Skeletal muscle cell (primary cell): ENCODE results near the gene NAA11.

Experiments used
- DNase-seq: peaks from one replicate; pipeline ENCODE4 v3.0.0-alpha.2; 2010; ENCODE audit warnings: low read depth
- H3K4me3 ChIP-seq: 2 replicates; pipeline ENCODE4 v1.5.1; 2011; ENCODE audit warnings: low read depth, mild to moderate bottlenecking, control low read depth, low read length, moderate library complexity

Gene NAA11

DNA sequence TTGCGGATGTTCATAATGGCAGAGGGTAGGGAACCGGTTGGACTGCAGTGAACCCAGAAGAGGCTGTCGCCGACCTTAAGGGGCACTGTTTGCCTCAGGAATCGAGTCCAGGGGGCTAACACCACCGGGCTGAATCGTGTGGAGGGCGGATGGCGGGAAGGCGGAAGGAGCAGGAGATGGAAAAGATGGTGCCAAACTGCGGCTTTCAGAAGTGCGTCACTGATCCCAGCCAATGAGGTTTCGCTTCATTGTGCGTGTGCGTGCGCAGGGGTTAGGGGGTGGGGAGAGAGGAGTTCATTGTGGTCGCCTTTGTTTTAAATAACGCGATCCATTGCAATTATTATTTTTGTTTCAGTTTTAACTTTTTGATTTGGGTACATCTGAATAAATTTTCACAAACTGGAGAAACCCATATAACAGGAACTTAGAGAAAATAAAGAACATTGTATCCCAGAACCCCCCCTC lies at the start of gene NAA11:
Gene NAA11, minus strand, starts transcription at position 198 of the 465 bp plus-strand sequence. Its CDS starts 184 bp downstream, at position 14.
- H3K4me3 ChIP-seq: no peak within 1 kb of the TSS
- no peak for DNase-seq

DNA sequence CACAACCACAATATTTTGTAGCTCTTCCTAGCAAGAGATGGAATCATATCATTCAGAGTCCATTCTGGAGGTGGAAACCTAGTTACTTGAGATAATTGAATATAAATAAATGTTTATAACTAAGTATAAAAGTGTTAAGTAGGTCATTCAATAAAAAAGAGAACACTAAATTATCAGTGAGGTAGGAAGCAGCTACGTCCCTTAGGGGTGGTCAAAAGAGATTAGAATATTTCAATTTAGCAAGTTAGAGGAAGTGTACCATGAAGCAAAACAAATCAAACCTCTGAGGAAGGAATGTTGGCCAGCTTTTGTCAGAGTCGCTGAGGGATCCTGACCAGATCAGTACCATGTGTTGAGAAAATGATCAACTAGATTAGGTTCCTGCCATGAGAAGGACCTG lies 44.2 kb upstream of the NAA11 start:
- DNase-seq: no peak
- no peak overlapping the region for H3K4me3 ChIP-seq

DNA sequence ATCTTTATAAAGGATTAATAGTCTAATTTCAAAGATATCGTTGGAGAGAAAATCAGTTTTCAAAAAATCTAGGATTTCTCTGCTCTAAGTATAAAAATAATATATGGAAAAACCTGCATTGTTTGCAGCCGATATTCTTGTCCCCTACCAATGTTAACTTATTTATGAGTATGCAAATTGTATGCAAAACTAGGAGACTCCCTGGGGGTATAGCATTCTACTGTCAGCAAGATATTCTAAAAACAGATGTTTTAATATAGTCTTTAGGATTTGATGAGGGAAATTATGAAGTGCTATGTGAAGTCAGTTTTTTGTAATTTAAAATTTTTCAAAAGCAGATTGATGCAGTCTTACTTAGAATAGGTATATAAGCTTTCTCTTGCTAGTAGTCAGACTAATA lies 41.2 kb upstream of the NAA11 start:
- DNase-seq: no peak
- no peak overlapping the region for H3K4me3 ChIP-seq

DNA sequence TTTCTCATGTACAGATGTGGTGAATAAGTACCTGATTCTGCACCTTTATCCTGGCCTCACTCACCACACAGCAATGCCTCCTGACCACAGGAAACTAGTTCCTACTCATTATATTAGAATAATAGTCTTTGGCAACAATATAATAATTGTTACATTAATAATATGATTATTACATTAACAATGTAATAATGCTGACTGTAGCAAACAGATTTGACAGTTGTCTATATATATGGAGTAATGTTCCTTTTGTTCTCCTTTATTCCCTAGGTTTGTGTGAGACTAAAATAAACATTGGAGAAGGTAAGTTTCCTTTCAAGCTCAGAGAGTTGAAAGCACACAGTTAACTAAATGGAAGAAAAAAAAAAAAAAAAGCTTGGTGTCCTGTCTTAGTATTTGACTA lies 40.6 kb upstream of the NAA11 start:
- DNase-seq: no peak
- no peak overlapping the region for H3K4me3 ChIP-seq

DNA sequence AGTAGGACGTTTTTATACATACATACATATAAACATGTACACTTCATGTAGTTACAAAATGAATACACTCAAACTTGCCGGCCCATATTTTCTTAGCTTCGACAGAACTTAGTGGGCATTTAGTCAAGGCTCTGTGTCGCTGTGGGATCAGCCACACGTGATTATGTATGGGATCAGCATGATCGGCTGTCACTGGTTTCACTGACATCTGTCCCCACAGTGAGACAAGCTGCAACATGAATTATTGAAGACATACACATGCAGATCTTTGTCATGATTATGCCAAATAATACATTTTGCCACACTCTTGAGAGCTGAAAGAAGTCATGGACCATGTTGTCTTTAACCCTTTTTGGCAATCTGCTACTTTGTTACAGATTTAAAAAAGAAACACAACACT lies 38.2 kb upstream of the NAA11 start:
- H3K4me3 ChIP-seq: no peak overlapping the region
- no peak for DNase-seq

DNA sequence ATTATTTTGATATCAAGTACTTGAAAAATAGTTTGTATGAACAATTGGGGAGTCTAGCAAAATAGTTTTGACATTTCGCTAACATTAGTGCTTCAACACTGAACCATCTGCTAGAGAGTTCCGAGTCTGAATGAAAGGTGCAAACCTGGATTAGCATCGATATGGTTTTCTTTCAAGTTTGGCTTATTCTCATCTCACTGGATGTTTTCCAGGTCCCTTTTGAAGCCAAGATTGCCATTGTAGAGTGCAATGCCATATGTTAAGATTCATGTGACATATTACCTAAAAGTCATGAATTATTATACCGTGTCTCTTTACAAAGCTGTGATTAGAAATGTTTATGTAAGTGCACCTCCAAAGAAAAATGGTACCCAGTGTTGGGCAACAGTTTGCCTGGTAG lies 36.8 kb upstream of the NAA11 start:
- H3K4me3 ChIP-seq: no peak overlapping the region

DNA sequence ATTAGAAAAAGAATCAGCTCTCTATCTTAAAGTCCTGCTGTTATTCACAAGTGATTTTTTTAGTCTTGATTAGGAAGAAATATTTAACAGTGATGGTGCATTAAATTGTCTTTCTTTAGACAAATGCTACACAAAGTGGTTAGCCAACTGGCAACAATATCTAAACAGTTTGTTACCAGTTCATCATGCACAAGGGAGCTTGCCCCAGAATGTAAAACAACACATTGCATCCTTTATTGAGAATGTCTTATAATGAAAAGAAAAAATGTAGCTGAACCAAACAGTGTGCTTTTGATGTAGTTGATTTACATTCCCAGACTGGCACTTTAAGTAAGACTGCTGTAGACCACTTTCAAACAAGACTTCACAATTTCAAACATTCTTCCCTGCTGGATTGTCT lies 34.1 kb upstream of the NAA11 start:
- H3K4me3 ChIP-seq: no peak overlapping the region
- DNase-seq: no peak

More for the DNA sequence above, 36.8 kb upstream of the NAA11 start:
- no peak for DNase-seq

DNA sequence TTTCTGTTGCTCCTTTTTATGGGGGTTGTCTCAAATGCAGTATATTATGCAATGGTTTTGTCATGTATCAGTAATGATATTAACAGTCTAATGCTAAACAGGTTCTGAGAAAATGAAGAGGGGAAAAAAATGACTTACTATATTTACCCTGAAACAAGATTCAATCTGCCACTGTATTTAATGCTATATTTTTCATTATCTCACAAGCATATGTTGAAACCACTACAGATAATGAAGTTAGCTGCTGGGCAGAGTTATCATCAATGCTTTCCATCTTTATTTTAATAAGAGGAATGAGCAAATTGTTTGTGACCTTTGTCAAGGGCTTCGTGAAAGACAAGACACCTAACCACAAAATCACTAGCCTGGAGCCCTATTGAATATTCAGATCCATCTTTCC lies 32.6 kb upstream of the NAA11 start:
- DNase-seq: no peak
- no peak overlapping the region for H3K4me3 ChIP-seq

DNA sequence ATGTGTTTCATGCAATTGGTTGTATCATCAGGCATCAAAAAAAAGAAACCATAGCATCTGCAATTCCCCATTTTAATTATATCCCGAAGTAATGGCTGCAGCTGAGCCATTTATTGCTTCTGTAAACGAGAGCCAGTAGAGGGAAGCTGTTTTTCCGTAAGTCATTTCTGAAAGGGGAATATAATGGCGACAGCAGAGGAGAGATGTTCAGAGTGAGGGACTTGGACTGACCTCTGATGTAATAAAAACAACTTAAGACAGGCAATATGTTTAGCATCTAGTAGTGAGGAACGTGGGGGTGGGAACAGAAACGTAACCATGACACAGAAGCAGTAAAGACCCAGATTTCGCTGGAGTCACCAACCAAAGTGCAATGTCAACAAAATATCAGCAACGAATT lies 31.5 kb upstream of the NAA11 start:
- no peak overlapping the region for H3K4me3 ChIP-seq
- DNase-seq: no peak

DNA sequence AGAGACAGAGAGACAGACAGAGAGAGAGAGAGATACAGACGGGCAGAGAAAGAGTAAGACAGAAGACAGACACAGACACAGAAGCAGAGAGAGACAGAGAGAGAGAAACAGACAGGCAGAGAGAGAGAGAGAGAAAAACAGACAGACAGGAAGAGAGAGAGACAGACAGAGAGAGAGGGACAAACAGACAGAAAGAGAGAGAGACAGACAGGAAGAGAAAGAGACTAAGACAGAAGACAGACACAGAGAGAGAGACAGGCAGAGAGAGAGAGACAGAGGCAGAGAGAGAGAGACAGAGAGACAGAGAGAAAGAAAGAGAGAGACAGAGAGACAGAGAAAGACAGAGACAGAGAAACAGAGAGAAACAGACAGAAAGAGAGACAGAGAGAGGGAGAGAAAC lies 27.2 kb upstream of the NAA11 start:
- no peak overlapping the region for H3K4me3 ChIP-seq
- DNase-seq: no peak

DNA sequence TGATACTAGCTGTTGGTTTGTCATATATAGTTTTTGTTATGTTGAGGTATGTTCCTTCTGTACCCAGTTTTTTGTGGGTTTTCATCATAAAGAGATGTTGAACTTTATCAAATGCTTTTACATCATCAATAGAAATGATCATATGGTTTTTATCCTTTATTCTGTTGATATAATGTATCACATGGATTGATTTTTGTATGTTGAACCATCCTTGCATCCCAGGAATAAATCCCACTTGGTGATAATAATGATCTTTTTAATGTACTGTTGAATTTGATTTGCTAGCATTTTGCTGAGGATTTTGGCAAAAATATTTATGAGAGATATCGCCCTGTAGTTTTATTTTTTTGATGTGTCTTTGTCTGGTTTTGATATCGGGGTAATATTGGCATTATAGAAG lies 22.5 kb upstream of the NAA11 start:
- H3K4me3 ChIP-seq: no peak overlapping the region
- no peak for DNase-seq

DNA sequence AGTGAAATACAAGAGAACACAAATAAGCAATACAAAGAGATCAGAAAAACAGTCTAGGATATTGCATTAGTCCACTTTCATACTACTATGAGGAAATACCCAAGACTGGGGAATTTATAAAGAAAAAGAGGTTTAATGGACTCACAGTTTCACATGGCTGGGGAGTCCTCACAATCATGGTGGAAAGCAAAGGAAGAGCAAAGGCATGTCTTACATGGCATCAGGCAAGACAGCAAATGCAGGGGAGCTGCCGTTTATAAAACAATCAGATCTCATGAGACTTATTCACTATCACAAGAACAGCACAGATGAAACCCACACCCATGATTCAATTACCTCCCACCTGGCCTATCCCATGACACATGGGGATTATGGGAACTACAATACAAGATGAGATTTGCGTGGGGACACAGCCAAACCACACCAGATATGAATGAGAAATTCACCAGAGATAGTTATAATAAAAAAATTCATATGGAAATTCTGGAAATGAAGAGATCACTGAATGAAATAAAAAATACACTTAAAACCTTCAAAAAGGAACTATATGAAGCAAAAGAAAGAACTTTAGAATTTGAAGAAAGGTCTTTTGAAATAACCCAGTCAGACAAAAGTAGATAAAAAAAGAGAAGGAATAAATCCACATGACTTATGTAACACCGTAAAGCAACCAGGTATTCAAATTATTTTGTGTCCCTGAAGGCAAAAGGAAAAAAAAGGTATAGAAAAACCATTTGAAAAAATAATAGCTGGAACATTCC lies 16.2 kb upstream of the NAA11 start:
- no peak overlapping the region for H3K4me3 ChIP-seq
- no peak for DNase-seq

DNA sequence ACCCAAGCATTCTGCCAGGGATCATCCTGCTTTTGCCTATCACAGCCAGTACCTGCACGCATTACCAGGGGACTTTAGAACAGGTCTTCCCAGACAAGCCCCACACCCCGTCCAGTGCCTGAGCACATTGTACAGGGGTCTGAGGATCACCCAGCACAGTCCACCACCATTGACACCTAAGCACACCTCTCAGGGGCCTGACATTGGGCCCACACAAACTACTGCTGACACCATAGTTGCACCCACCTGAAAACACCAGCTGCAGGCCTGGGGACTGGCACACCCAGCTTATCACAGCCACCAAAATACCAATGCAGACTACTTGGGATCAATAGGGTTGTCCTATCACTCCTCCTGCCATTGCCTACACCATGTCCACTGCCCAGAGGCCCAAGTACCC lies 14.7 kb upstream of the NAA11 start:
- no peak for DNase-seq
- H3K4me3 ChIP-seq: no peak overlapping the region

DNA sequence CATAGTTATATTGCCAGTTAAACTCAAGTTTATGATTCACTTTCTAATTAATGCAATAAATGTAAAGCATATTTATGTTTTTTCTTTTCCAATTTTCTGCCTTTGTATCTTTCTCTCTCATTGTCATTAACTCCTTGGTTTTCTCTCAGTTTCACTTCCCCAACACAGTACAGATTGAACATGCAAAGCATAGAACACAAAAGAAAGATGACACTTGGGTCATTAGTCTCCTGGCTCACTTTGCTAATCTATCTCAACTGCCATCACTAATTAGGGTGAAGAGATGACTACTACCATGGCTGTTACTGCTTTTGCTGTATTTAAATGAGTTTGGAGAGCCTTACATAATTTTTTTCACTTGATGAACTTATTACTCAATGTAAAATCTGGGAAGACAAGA lies 12.3 kb upstream of the NAA11 start:
- no peak for DNase-seq
- no peak overlapping the region for H3K4me3 ChIP-seq

DNA sequence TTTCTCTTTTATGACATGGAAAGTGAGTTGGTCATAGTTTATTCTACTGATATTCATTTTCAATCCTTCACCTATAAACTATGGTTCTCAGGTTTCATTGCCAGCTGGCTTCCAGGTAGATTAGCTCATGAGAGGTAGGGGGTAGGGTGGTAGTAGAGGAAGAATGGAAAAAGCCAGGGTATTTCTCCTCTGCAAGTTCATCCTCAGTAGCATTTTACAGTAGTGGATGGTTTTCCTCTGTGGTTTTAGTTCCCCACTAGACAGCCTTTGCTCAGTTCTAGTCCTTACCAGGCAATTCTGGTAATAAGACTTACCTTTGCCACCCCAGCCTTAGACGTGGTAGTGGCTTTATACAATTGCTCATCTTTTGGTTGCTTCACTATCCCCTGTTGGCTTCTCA lies 8.9 kb upstream of the NAA11 start:
- H3K4me3 ChIP-seq: no peak overlapping the region
- no peak for DNase-seq

DNA sequence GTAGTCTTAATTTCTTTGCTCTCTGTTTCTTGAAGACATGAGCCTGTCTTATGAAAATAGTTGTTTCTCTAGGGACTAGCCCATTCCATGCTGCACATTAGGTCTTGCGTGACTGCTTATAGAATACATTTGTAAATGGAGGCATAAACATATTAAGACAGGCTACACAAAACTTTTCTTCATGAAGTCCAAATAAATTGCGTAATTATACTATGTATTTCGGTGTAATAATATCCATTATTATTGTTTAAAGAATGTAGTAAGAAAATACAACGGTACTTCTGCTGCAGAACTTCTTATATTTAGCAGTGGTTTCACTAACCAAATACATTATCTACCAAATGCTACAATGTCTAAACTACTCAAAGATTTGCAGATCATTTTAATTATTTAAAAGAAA lies 8.5 kb upstream of the NAA11 start:
- DNase-seq: no peak
- H3K4me3 ChIP-seq: no peak overlapping the region

DNA sequence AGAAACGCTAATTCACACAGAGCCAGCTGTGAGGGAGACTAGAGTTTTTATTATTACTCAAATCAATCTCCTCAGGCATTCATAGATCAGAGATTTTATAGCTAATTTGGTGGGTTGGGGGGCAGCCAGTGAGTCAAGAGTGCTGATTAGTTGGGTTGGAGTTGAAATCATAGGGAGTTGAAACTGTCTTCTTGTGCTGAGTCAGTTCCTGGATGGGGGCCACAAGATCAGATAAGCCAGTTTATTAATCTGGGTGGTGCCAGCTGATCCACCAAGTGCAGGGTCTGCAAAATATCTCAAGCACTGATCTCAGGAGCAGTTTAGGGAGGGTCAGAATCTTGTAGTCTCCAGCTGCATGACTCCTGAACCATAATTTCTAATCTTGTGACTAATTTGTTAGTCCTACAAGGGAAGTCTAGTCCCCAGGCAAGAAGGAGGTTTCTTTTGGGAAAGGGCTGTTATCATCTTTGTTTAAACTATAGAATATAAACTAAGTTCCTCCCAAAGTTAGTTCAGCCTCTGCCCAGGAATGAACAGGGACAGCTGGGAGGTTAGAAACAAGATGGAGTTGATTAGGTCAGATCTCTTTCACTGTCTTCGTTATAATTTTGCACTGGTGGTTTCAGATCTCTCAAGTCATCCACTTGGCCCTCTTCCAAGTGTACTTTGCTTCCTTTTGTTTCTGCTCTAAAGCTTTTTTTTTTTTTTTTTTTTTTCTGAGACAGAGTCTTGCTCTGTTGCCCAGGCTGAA lies 5.4 kb upstream of the NAA11 start:
- H3K4me3 ChIP-seq: no peak overlapping the region
- DNase-seq: no peak

DNA sequence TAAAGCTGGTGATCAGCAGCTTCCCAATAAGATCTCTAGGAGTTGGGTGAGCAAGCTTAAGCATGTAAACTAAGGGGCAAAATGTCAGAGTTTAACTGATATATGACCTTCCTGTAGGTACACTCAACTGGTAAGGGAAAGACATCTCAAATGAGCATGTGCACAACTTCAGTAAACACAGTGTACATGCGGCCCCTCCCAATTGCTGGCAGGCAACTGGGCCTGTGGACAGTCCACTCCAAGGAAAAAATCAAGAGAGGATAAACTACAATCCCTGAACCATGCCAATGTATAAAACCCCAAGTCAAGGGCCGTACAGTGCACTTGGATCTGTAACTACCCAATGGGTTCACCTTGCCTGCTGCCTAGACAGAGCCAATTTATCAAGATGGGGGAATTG lies 4.9 kb upstream of the NAA11 start:
- H3K4me3 ChIP-seq: no peak overlapping the region
- DNase-seq: no peak

DNA sequence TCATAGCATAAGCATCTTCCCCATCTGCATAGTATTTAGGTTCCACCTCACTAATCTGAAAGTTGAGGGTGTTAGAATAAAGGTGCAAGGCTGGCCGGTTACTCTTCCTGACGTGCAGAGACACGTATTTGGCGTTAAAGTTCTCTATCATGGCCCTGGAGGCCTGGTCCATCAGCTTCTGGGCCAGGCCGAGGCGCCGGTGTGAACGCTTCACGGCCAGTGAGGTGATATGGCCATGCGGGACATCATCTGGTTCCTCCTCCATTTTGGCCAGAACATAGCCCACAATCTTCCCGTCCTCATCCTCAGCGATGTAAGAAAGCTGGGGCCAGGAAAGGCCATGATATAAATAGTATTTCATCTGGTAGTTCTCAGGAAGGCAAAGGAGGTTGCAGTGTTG lies 425 bp downstream of the NAA11 start:
- H3K4me3 ChIP-seq: no peak overlapping the region
- DNase-seq: no peak

DNA sequence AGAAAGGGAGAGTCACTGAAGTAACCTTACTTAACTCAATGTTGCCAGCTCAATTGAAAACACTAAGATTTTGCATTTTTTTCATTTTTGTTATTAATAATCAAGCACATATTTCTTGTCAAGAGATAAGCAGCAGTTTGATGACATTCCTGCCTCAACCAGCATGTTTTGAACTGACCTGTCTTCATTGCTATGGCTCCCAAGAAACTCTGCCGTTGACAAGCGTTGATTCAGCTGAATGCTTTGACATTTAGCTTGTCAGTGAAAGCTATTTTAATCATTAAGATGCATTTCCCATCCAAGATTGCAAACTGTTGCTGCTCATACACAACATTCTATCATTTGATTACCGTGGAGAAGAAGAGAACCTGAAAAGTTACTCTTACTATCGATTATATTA lies 5.9 kb downstream of the NAA11 start:
- H3K4me3 ChIP-seq: no peak overlapping the region
- no peak for DNase-seq

DNA sequence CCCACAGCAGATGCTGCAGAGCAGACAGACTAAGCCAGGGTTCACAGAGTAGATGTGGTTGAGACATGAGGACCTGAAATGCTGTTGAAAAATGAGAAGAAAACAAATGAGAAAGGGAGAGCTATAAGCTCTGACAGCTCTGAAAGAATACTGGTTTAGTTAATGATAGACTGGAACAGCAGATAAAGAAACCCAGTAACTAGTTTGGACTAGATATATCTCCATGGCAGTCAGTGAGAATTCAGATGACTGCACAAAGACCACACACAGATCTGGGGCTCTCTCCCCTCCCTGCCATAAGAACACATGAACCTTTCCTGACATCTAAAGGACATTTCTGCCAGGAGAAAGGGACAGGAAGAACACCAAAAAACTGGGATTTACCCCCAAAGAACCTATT lies 8.2 kb downstream of the NAA11 start:
- no peak for DNase-seq

More for the DNA sequence above, 8.2 kb downstream of the NAA11 start:
- no peak overlapping the region for H3K4me3 ChIP-seq
